OCI-LY3 (cell line): ENCODE results near the gene CCL1.

ENCODE experiments used
- H2AFZ ChIP-seq: fragments of 200-600, 300-600 bp; shearing (Covaris generic); 2 replicates; pipeline ENCODE4 v1.6.0; 2014; ENCODE audit warnings: antibody characterized with exemption, low read depth, low read length
- H3K27ac ChIP-seq: fragments of 200-600, 300-600 bp; sonication (generic); 2 replicates; pipeline ENCODE4 v1.5.1; 2014; ENCODE audit warnings: mild to moderate bottlenecking, low read length, moderate library complexity, mixed read lengths
- H3K27me3 ChIP-seq: fragments of 200-600, 300-600 bp; sonication (generic); 2 replicates; pipeline ENCODE4 v1.6.1; 2014; ENCODE audit warnings: low read depth, low read length, mixed read lengths
- H3K36me3 ChIP-seq: fragments of 200-600, 300-600 bp; sonication (generic); replicated peaks from 2 replicates; pipeline ENCODE3; 2014; ENCODE audit warnings: low read depth, low read length, mixed read lengths
- H3K4me1 ChIP-seq: fragments of 300-600, 200-600 bp; sonication (generic); 2 replicates; pipeline ENCODE4 v1.6.1; 2014; ENCODE audit warnings: low read length, mixed read lengths
- H3K4me2 ChIP-seq: fragments of 200-600, 300-600 bp; sonication (generic); 2 replicates; pipeline ENCODE4 v1.6.1; 2014; ENCODE audit warnings: low read length, mixed read lengths
- H3K4me3 ChIP-seq: fragments of 300-600, 200-600 bp; sonication (generic); 2 replicates; pipeline ENCODE4 v1.5.1; 2014; ENCODE audit warnings: antibody characterized with exemption, mild to moderate bottlenecking, low read length, moderate library complexity
- H3K79me2 ChIP-seq: fragments of 300-600, 200-600 bp; shearing (Covaris generic); 2 replicates; pipeline ENCODE4 v1.6.1; 2014; ENCODE audit warnings: mild to moderate bottlenecking, low read length, mixed read lengths
- H3K9ac ChIP-seq: fragments of 300-600, 200-600 bp; shearing (Covaris generic); 2 replicates; pipeline ENCODE4 v1.6.0; 2014; ENCODE audit warnings: mild to moderate bottlenecking, low read length, moderate library complexity
- H3K9me3 ChIP-seq: fragments of 200-600, 300-600 bp; shearing (Covaris generic); 2 replicates; pipeline ENCODE4 v1.6.1; 2014; ENCODE audit warnings: low read length, mixed read lengths; ENCODE audit not compliant: insufficient read depth
- H4K20me1 ChIP-seq: fragments of 200-600, 300-600 bp; sonication (generic); 2 replicates; pipeline ENCODE4 v1.6.1; 2016; ENCODE audit warnings: low read length, mixed read lengths; ENCODE audit not compliant: insufficient read depth
- CTCF ChIP-seq: fragments of 200-600, 300-600 bp; sonication (generic); IDR thresholded peaks from 2 replicates; pipeline ENCODE4 v1.5.1; 2014; ENCODE audit warnings: antibody characterized with exemption, low read length, low read depth
- EZH2phosphoT487 ChIP-seq: fragments of 200-600 bp; shearing (Covaris generic); IDR thresholded peaks from 2 replicates; pipeline ENCODE4 v1.6.1; 2018; ENCODE audit warnings: antibody characterized with exemption, mixed run types, low read depth

CCL1 gene

GRCh38 chr17:34363183-34363661 lies at the start of gene CCL1:
Gene CCL1 (minus strand): TSS chr17:34363233. CDS start chr17:34363161, 72 bp downstream.
- TF ChIP-seq EZH2phosphoT487, result no peak
- TF ChIP-seq CTCF, result no peak
- Histone ChIP-seq H3K4me2 (no peak within 1 kb of the TSS), H3K9me3 (no peaks in the 10 kb centered on the region), H3K27ac (no peak within 1 kb of the TSS), H3K36me3 (no peaks in the 10 kb centered on the region), H3K4me1 (peaks cover 16% of the 10 kb centered on the region), H3K4me3 (no peak within 1 kb of the TSS), H4K20me1 (peaks cover 40% of the 10 kb centered on the region), H3K9ac (no peak within 1 kb of the TSS), H3K79me2 (no peaks in the 10 kb centered on the region), H3K27me3 (peaks cover 90% of the 10 kb centered on the region), H2AFZ (no peak within 1 kb of the TSS)

- Histone ChIP-seq H2AFZ (no peak overlapping the region), H3K9me3 (no peaks in the 10 kb centered on the region), H3K4me1 (no peaks in the 10 kb centered on the region), H4K20me1 (peaks cover 3% of the 10 kb centered on the region; the same call in 1 of the 2 replicates), H3K79me2 (no peaks in the 10 kb centered on the region), H3K4me3 (no peak overlapping the region), H3K36me3 (no peaks in the 10 kb centered on the region), H3K27me3 (peaks cover 82% of the 10 kb centered on the region), H3K9ac (no peak overlapping the region), H3K4me2 (no peak overlapping the region), H3K27ac (no peak overlapping the region)
- TF ChIP-seq CTCF (no peak), EZH2phosphoT487 (no peak)
Observed at GRCh38 chr17:34412534-34412933, 49.5 kb upstream of the CCL1 start.

GRCh38 chr17:34411646-34412421 lies 48.8 kb upstream of the CCL1 start:
- TF ChIP-seq EZH2phosphoT487 (no peak), CTCF (no peak)
- Histone ChIP-seq H4K20me1 (peaks cover 3% of the 10 kb centered on the region; the same call in 1 of the 2 replicates), H3K27ac (no peak overlapping the region), H3K4me3 (no peak overlapping the region), H3K4me1 (no peaks in the 10 kb centered on the region), H3K79me2 (no peaks in the 10 kb centered on the region), H2AFZ (no peak overlapping the region), H3K36me3 (no peaks in the 10 kb centered on the region), H3K4me2 (no peak overlapping the region), H3K9me3 (no peaks in the 10 kb centered on the region), H3K27me3 (peaks cover 85% of the 10 kb centered on the region), H3K9ac (no peak overlapping the region)

- Histone ChIP-seq H3K9me3 (no peaks in the 10 kb centered on the region), H3K27me3 (peaks cover 72% of the 10 kb centered on the region), H3K4me3 (no peak overlapping the region), H3K79me2 (no peaks in the 10 kb centered on the region), H2AFZ (no peak overlapping the region), H3K27ac (no peak overlapping the region), H3K4me1 (no peaks in the 10 kb centered on the region), H3K36me3 (no peaks in the 10 kb centered on the region), H3K9ac (no peak overlapping the region), H4K20me1 (no peaks in the 10 kb centered on the region; the same call in 1 of the 2 replicates), H3K4me2 (no peak overlapping the region)
- TF ChIP-seq EZH2phosphoT487, result no peak
- no peak for TF ChIP-seq CTCF
Observed at GRCh38 chr17:34409352-34409751, 46.3 kb upstream of the CCL1 start.
